H9 (cell line): Measurements from ENCODE around the gene METTL21A. TPM values are rescaled to one million over a fixed set of nuclear protein-coding genes. Genes with fewer than 3 reads are reported as not detected.

Experiments
- DNase-seq: peaks from one replicate; pipeline ENCODE4 v3.0.0-alpha.2; 2017
- H2AFZ ChIP-seq: one replicate; pipeline ENCODE4 v1.6.1; 2013; ENCODE audit warnings: mild to moderate bottlenecking, low read length, control low read depth, moderate library complexity
- H2AK5ac ChIP-seq: 2 replicates; pipeline ENCODE4 v1.6.1; 2013; ENCODE audit warnings: low read length, control low read depth, mixed read lengths; ENCODE audit not compliant: insufficient read length
- H2BK120ac ChIP-seq: one replicate; pipeline ENCODE4 v1.6.1; 2013; ENCODE audit warnings: low read depth, mild to moderate bottlenecking, low read length, control low read depth, inconsistent platforms; ENCODE audit not compliant: poor library complexity, severe bottlenecking
- H2BK12ac ChIP-seq: 2 replicates; pipeline ENCODE4 v1.6.1; 2013; ENCODE audit warnings: low read length, control low read depth, mixed read lengths, low read depth; ENCODE audit not compliant: insufficient read length
- H2BK15ac ChIP-seq: 2 replicates; pipeline ENCODE4 v1.6.1; 2013; ENCODE audit warnings: low read depth, low read length, control low read depth
- H2BK20ac ChIP-seq: one replicate; pipeline ENCODE4 v1.6.1; 2013; ENCODE audit warnings: low read depth, mild to moderate bottlenecking, low read length, control low read depth, inconsistent platforms; ENCODE audit not compliant: poor library complexity, severe bottlenecking
- H2BK5ac ChIP-seq: 2 replicates; pipeline ENCODE4 v1.6.1; 2013; ENCODE audit warnings: low read length, control low read depth, mixed read lengths; ENCODE audit not compliant: insufficient read length
- H3K14ac ChIP-seq: 2 replicates; pipeline ENCODE4 v1.6.1; 2013; ENCODE audit warnings: low read length, control low read depth; ENCODE audit not compliant: insufficient read depth
- H3K18ac ChIP-seq: 2 replicates; pipeline ENCODE4 v1.6.1; 2013; ENCODE audit warnings: low read depth, mild to moderate bottlenecking, mixed read lengths, low read length, control low read depth; ENCODE audit not compliant: insufficient read length
- H3K23ac ChIP-seq: 2 replicates; pipeline ENCODE4 v1.6.1; 2013; ENCODE audit warnings: low read length, control low read depth, mixed read lengths, low read depth; ENCODE audit not compliant: insufficient read length
- H3K23me2 ChIP-seq: 2 replicates; pipeline ENCODE4 v1.6.1; 2013; ENCODE audit warnings: low read depth, mild to moderate bottlenecking, mixed read lengths, low read length, control low read depth; ENCODE audit not compliant: insufficient read length, poor library complexity, severe bottlenecking
- H3K27ac ChIP-seq: 2 replicates; pipeline ENCODE4 v1.5.1; 2013; ENCODE audit warnings: low read length, control low read depth, mixed read lengths, low read depth; ENCODE audit not compliant: insufficient read length
- H3K27me3 ChIP-seq: 2 replicates; pipeline ENCODE4 v1.6.1; 2013; ENCODE audit warnings: low read length, control low read depth, inconsistent platforms; ENCODE audit not compliant: insufficient read depth
- H3K4ac ChIP-seq: 2 replicates; pipeline ENCODE4 v1.6.1; 2013; ENCODE audit warnings: low read depth, mild to moderate bottlenecking, control low read depth, inconsistent platforms, low read length, moderate library complexity
- H3K4me1 ChIP-seq: 2 replicates; pipeline ENCODE4 v1.6.1; 2013; ENCODE audit warnings: low read length, control low read depth, inconsistent platforms; ENCODE audit not compliant: insufficient read depth
- H3K4me2 ChIP-seq: 2 replicates; pipeline ENCODE4 v1.6.1; 2013; ENCODE audit warnings: low read length, control low read depth, mixed read lengths; ENCODE audit not compliant: insufficient read length, insufficient read depth
- H3K56ac ChIP-seq: 2 replicates; pipeline ENCODE4 v1.6.1; 2013; ENCODE audit warnings: low read depth, mild to moderate bottlenecking, mixed read lengths, low read length, control low read depth; ENCODE audit not compliant: insufficient read length
- H3K79me1 ChIP-seq: 2 replicates; pipeline ENCODE4 v1.6.1; 2013; ENCODE audit warnings: low read depth, mild to moderate bottlenecking, moderate library complexity, low read length, control low read depth, inconsistent platforms; ENCODE audit not compliant: insufficient read depth, poor library complexity, severe bottlenecking
- H3K79me2 ChIP-seq: 2 replicates; pipeline ENCODE4 v1.6.1; 2013; ENCODE audit warnings: low read length, control low read depth, inconsistent platforms; ENCODE audit not compliant: insufficient read depth
- H3K9ac ChIP-seq: 2 replicates; pipeline ENCODE4 v1.6.1; 2013; ENCODE audit warnings: low read length, control low read depth, mixed read lengths; ENCODE audit not compliant: insufficient read length; ENCODE audit errors: extremely low read depth
- H3K9me3 ChIP-seq: one replicate; pipeline ENCODE4 v1.6.1; 2013; ENCODE audit warnings: low read depth, low read length, inconsistent platforms; ENCODE audit not compliant: control insufficient read depth
- H3T11ph ChIP-seq: one replicate; pipeline ENCODE4 v1.6.1; 2013; ENCODE audit warnings: mild to moderate bottlenecking, low read length, control low read depth, inconsistent platforms
- H4K20me1 ChIP-seq: one replicate; pipeline ENCODE4 v1.6.1; 2013; ENCODE audit not compliant: control insufficient read depth, insufficient read length, insufficient read depth
- H4K5ac ChIP-seq: 2 replicates; pipeline ENCODE4 v1.6.1; 2013; ENCODE audit warnings: low read depth, mild to moderate bottlenecking, mixed read lengths, low read length, control low read depth; ENCODE audit not compliant: insufficient read length
- H4K8ac ChIP-seq: replicated peaks from 2 replicates; pipeline ENCODE4 v1.6.1; 2013; ENCODE audit warnings: low read length, control low read depth, mixed read lengths, low read depth; ENCODE audit not compliant: insufficient read length
- H4K91ac ChIP-seq: 2 replicates; pipeline ENCODE4 v1.6.1; 2013; ENCODE audit warnings: low read depth, mild to moderate bottlenecking, moderate library complexity, mixed read lengths, low read length, control low read depth; ENCODE audit not compliant: insufficient read length
- H3K27ac Mint-ChIP-seq, 3 experiments: 2 replicates in 2 of 3; 3 replicates in 1 of 3; pipeline ENCODE4 v1.8.0; 2020 to 2021; ENCODE audit warnings: mixed read lengths in 3 of 3, mild to moderate bottlenecking in 1 of 3, moderate library complexity in 1 of 3
- H3K27me3 Mint-ChIP-seq: 2 replicates; pipeline ENCODE4 v1.8.0; 2021; ENCODE audit warnings: low read depth, mild to moderate bottlenecking, moderate library complexity, mixed read lengths
- H3K36me3 Mint-ChIP-seq, 3 experiments: 2 replicates in 2 of 3; 3 replicates in 1 of 3; pipeline ENCODE4 v1.8.0; 2020 to 2021; ENCODE audit warnings: low read depth in 3 of 3, mixed read lengths in 3 of 3; ENCODE audit not compliant: insufficient read depth in 1 of 3
- H3K4me1 Mint-ChIP-seq, 2 experiments: 2 replicates each; pipeline ENCODE4 v1.8.0; 2020; ENCODE audit warnings: mixed read lengths in 2 of 2
- H3K4me3 Mint-ChIP-seq, 2 experiments: 2 replicates in 1 of 2; 3 replicates in 1 of 2; pipeline ENCODE4 v1.8.0; 2020 to 2021; ENCODE audit warnings: mild to moderate bottlenecking in 2 of 2, mixed read lengths in 2 of 2, moderate library complexity in 1 of 2
- H3K9me3 Mint-ChIP-seq, 2 experiments: 2 replicates in 1 of 2; 3 replicates in 1 of 2; pipeline ENCODE4 v1.8.0; 2020; ENCODE audit warnings: mild to moderate bottlenecking in 2 of 2, mixed read lengths in 2 of 2, moderate library complexity in 1 of 2
- total RNA-seq: library from RNA; stranded (reverse); gene quantifications from 2 replicates; pipeline ENCODE4 v1.2.1, GENCODE V29; 2021
- TF ChIP-seq, protein P1 (sequence below): fragments of 200-600 bp; sonication (generic); conservative IDR thresholded peaks from 3 replicates; pipeline ENCODE4 v1.8.0; 2021; ENCODE audit warnings: antibody characterized with exemption, mild to moderate bottlenecking

The METTL21A gene
- total RNA-seq, 1 experiment from 2014 or later, result 65.9 TPM

- Histone ChIP-seq H3K56ac (no peak overlapping the region), H3K9me3 (no peaks in the 10 kb centered on the region), H3K4me2 (no peak overlapping the region), H3K4me1 (no peaks in the 10 kb centered on the region), H3K23me2 (no peaks in the 10 kb centered on the region), H2BK5ac (no peak overlapping the region), H3K9ac (no peak overlapping the region), H2BK12ac (no peak overlapping the region), H2AFZ (no peak overlapping the region), H2BK20ac (no peak overlapping the region), H3K27me3 (no peaks in the 10 kb centered on the region), H3K79me1 (no peaks in the 10 kb centered on the region), H4K8ac (no peak overlapping the region), H3K27ac (no peak overlapping the region), H3K14ac (no peak overlapping the region), H4K91ac (no peak overlapping the region), H2BK120ac (no peak overlapping the region), H3K79me2 (no peaks in the 10 kb centered on the region), H3K4ac (no peak overlapping the region), H3T11ph (no peak overlapping the region), H2AK5ac (no peak overlapping the region), H4K20me1 (no peaks in the 10 kb centered on the region), H4K5ac (no peak overlapping the region), H3K23ac (no peak overlapping the region), H3K18ac (no peak overlapping the region), H2BK15ac (no peak overlapping the region)
- TF ChIP-seq, protein P1, sequence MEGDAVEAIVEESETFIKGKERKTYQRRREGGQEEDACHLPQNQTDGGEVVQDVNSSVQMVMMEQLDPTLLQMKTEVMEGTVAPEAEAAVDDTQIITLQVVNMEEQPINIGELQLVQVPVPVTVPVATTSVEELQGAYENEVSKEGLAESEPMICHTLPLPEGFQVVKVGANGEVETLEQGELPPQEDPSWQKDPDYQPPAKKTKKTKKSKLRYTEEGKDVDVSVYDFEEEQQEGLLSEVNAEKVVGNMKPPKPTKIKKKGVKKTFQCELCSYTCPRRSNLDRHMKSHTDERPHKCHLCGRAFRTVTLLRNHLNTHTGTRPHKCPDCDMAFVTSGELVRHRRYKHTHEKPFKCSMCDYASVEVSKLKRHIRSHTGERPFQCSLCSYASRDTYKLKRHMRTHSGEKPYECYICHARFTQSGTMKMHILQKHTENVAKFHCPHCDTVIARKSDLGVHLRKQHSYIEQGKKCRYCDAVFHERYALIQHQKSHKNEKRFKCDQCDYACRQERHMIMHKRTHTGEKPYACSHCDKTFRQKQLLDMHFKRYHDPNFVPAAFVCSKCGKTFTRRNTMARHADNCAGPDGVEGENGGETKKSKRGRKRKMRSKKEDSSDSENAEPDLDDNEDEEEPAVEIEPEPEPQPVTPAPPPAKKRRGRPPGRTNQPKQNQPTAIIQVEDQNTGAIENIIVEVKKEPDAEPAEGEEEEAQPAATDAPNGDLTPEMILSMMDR, result no peak
- peaks cover 73 to 91% (median 89%) of the 10 kb centered on the region in 3 experiments for H3K36me3 Mint-ChIP-seq
- no peaks in the 10 kb centered on the region for H3K27me3 Mint-ChIP-seq
- peak overlapping the region in 1 of 3 experiments; percentile 15; a peak in 1 of 7 replicates for H3K27ac Mint-ChIP-seq
- H3K4me1 Mint-ChIP-seq, result no peaks in the 10 kb centered on the region
- no peak overlapping the region for H3K4me3 Mint-ChIP-seq
- H3K9me3 Mint-ChIP-seq, result peaks cover 9 to 12% of the 10 kb centered on the region in 2 experiments; a peak in 3 of 5 replicates
- no peak for DNase-seq
Measured at GRCh38 chr2:207589143-207589542, 36.1 kb downstream of the METTL21A start.
